Gastroesophageal sphincter (tissue), 4 donors: Measurements from ENCODE around the gene NR2C2. TPM values are rescaled to one million over a fixed set of nuclear protein-coding genes. Genes with fewer than 3 reads are reported as not detected.

Source experiments
- ATAC-seq: fragments of 150-250 bp; one replicate; pipeline ENCODE4 v1.9.1; 2016; ENCODE audit warnings: mild to moderate bottlenecking, moderate library complexity
- H3K27ac ChIP-seq, 4 donors: fragments of 200-600 bp; sonication (generic) in 3 of 4; 1 replicate in 3 of 4; 2 replicates in 1 of 4; pipeline ENCODE4 v1.5.1; 2016 to 2019
- H3K27me3 ChIP-seq: fragments of 200-600 bp; sonication (generic); one replicate; pipeline ENCODE4 v1.5.1; 2019
- H3K36me3 ChIP-seq, 2 donors: fragments of 200-600 bp; sonication (generic); one replicate each; pipeline ENCODE4 v1.5.1; 2019; ENCODE audit warnings: control low read depth in 1 of 2
- H3K4me1 ChIP-seq, 3 donors: fragments of 200-600 bp; sonication (generic); 1 replicate in 2 of 3; 2 replicates in 1 of 3; pipeline ENCODE4 v1.5.1; 2016 to 2019; ENCODE audit warnings: control low read depth in 2 of 3
- H3K4me3 ChIP-seq, 2 donors: fragments of 200-600 bp; sonication (generic); one replicate each; pipeline ENCODE4 v1.5.1; 2019; ENCODE audit warnings: mild to moderate bottlenecking in 1 of 2, moderate library complexity in 1 of 2
- H3K9me3 ChIP-seq, 3 donors: fragments of 200-600 bp; sonication (generic); one replicate each; pipeline ENCODE4 v1.5.1; 2017 to 2019; ENCODE audit warnings: control low read depth in 2 of 3
- EP300 ChIP-seq: sonication (generic); formaldehyde crosslinking; IDR thresholded peaks from one replicate; pipeline ENCODE4 v1.6.1; 2017; ENCODE audit warnings: antibody characterized with exemption, mild to moderate bottlenecking
- POLR2A ChIP-seq, 2 donors: fragments of 450-650 bp; IDR thresholded peaks; one replicate each; pipeline ENCODE4 v1.6.1; 2017; ENCODE audit warnings: antibody characterized with exemption in 2 of 2, mild to moderate bottlenecking in 2 of 2, moderate library complexity in 1 of 2
- POLR2AphosphoS5 ChIP-seq: sonication (generic); formaldehyde crosslinking; IDR thresholded peaks from one replicate; pipeline ENCODE4 v1.6.1; 2017; ENCODE audit warnings: antibody characterized with exemption
- WGBS, 2 donors: methylation state at CpG; one replicate each; pipeline ENCODE4 v1.1.5; 2018; ENCODE audit warnings: low coverage in 1 of 2; 5-methylcytosine and 5-hydroxymethylcytosine counted together
- total RNA-seq, 4 donors: library from RNA; depleted of rRNA; stranded (reverse); fragments of >200 nt; gene quantifications; one replicate each; pipeline ENCODE4 v1.1.0, GENCODE V29; 2016
- TF ChIP-seq, protein P1 (sequence below), 4 experiments: fragments of 200-600 bp in 2 of 4; fragments of 450-650 bp in 2 of 4; sonication (generic) in 1 of 4; IDR thresholded peaks; one replicate each; pipeline ENCODE4 v1.5.1; 2017 to 2019; ENCODE audit warnings: antibody characterized with exemption in 4 of 4, mild to moderate bottlenecking in 2 of 4, moderate library complexity in 2 of 4

The NR2C2 gene
- total RNA-seq, 4 donors from 2014 or later, result 35.8 to 56.2 (median 40.7) TPM

DNA sequence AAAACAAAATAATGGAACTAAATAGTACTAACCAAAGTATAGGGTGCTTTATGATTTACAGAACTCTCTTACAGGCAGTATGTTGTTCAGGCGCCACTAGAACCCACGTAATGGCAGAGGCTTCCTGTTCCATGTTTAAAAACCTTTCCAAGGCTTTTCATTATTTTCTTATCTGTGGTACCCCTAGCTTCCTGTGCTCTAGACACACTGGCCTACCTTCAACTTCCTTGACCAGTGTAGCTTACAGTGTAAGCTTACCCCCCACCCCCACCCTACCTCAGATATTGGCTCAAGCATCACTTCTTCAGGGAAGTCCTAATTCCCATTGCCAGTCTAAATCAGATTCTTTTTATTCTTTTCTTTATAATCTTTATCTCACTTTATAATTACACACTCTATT, 2.9 kb downstream of the NR2C2 start:
- TF ChIP-seq POLR2AphosphoS5 (no peak), EP300 (no peak), POLR2A (IDR thresholded peaks at IDR 0.05) (no peak)
- TF ChIP-seq, protein P1, sequence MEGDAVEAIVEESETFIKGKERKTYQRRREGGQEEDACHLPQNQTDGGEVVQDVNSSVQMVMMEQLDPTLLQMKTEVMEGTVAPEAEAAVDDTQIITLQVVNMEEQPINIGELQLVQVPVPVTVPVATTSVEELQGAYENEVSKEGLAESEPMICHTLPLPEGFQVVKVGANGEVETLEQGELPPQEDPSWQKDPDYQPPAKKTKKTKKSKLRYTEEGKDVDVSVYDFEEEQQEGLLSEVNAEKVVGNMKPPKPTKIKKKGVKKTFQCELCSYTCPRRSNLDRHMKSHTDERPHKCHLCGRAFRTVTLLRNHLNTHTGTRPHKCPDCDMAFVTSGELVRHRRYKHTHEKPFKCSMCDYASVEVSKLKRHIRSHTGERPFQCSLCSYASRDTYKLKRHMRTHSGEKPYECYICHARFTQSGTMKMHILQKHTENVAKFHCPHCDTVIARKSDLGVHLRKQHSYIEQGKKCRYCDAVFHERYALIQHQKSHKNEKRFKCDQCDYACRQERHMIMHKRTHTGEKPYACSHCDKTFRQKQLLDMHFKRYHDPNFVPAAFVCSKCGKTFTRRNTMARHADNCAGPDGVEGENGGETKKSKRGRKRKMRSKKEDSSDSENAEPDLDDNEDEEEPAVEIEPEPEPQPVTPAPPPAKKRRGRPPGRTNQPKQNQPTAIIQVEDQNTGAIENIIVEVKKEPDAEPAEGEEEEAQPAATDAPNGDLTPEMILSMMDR (IDR thresholded peaks at IDR 0.05), result no peak
- peak overlapping the region in 1 of 4 donors; percentile 100 for H3K27ac ChIP-seq
- no peak for ATAC-seq

DNA sequence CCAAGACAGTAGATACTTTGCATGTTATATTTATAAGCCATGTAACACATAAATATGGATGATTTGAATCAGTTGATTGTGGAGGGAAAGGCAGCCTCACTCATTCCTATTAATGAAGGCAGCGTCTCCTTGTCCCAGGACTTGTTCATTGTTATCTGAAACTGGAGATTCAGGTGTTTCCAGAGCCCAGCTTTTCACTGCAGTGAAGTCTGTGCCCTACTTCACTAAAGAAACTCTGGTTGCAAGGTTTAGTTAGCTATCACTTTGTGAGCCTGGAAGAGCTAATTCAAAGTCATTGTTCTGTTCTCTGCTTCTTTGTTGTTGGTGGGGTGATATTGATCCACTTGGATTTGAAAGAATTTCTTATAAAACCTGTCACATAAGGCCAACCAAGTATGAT, 9.8 kb downstream of the NR2C2 start:
- Histone ChIP-seq H3K4me3 (no peak overlapping the region), H3K9me3 (no peaks in the 10 kb centered on the region), H3K27ac (no peak overlapping the region), H3K27me3 (no peaks in the 10 kb centered on the region), H3K36me3 (no peaks in the 10 kb centered on the region), H3K4me1 (peaks cover 0 to 47% (median 6%) of the 10 kb centered on the region in 3 donors)
- WGBS, 2 donors, result 86 to 100% methylated on average over 1 of the region's 1 CpG
- TF ChIP-seq POLR2A (IDR thresholded peaks at IDR 0.05) (no peak), POLR2AphosphoS5 (no peak), EP300 (no peak)
- TF ChIP-seq, protein P1 (IDR thresholded peaks at IDR 0.05), result no peak
- no peak for ATAC-seq

More for the DNA sequence above, 2.9 kb downstream of the NR2C2 start:
- WGBS, 2 donors, result 56 to 91% methylated on average over 2 of the region's 2 CpGs
- H3K27me3 ChIP-seq, result no peaks in the 10 kb centered on the region
- H3K9me3 ChIP-seq, result no peaks in the 10 kb centered on the region
- peaks cover 7 to 50% (median 13%) of the 10 kb centered on the region in 3 donors for H3K4me1 ChIP-seq
- no peak overlapping the region for H3K4me3 ChIP-seq
- H3K36me3 ChIP-seq, result peaks cover 0 to 5% of the 10 kb centered on the region in 2 donors

DNA sequence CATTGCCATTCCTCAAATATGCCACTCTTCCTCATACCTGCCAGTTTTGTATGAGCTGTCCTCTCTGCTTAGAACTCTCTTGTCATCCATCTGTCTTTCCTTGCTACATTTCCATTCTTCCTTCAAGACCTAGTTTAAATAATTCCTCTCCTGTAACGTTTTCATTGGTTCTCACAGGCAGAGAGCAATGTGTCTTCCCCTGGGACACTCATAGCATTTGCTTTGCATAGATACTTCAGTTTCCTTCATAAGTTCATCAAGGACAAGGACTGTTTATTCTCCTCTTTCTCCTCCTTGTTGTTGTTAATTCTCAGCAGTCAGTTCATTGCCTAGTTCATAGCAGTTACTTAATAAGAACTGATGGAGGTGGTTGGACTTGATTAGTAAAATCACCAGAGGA, 10.5 kb downstream of the NR2C2 start:
- no peak for ATAC-seq
- WGBS, 2 donors, result 0 to 5% methylated on average over 1 of the region's 1 CpG
- Histone ChIP-seq H3K27me3 (no peaks in the 10 kb centered on the region), H3K4me1 (peaks cover 0 to 40% (median 6%) of the 10 kb centered on the region in 3 donors), H3K27ac (no peak overlapping the region), H3K36me3 (peaks cover 0 to 2% of the 10 kb centered on the region in 2 donors), H3K4me3 (no peak overlapping the region), H3K9me3 (no peaks in the 10 kb centered on the region)
- TF ChIP-seq, protein P1 (IDR thresholded peaks at IDR 0.05), result no peak
- TF ChIP-seq EP300 (no peak), POLR2AphosphoS5 (no peak)

DNA sequence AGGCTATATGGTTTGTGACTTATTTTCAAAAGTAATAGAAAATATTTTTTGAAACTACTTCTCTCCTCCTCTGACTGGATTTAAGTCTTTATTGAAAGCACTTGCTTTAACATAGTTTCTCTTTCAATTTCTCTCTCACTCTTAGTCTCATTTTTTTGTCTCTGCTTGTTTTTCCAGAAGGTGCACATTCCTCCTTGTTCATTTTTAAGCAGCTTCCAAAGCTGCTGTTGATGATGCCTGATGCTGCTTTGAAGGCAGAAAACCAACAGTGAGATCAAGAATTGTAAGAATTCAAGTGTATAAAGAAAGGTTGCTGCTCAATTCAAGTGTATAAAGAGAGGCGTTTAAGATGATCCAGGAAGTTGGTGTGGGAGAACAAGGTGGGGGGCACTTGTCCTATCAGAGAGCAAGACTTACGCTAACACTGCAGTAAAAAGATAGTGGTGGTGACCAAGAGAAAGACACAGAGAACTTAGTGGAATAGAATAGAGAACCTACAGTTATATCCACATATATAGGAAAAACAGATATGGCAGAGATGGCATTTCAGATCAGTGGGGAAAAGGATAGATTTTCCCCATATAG, 12.1 kb downstream of the NR2C2 start:
- H3K36me3 ChIP-seq, result peaks cover 0 to 7% of the 10 kb centered on the region in 2 donors
- TF ChIP-seq POLR2AphosphoS5 (no peak), POLR2A (IDR thresholded peaks at IDR 0.05) (no peak), EP300 (no peak)
- TF ChIP-seq, protein P1 (IDR thresholded peaks at IDR 0.05), result no peak
- WGBS, 2 donors, result 48 to 67% methylated on average over 1 to 2 of the region's 2 CpGs
- no peak overlapping the region for H3K4me3 ChIP-seq
- ATAC-seq, result no peak
- no peaks in the 10 kb centered on the region for H3K27me3 ChIP-seq
- no peaks in the 10 kb centered on the region for H3K9me3 ChIP-seq
- H3K4me1 ChIP-seq, result peaks cover 0 to 39% (median 6%) of the 10 kb centered on the region in 3 donors
- no peak overlapping the region for H3K27ac ChIP-seq

DNA sequence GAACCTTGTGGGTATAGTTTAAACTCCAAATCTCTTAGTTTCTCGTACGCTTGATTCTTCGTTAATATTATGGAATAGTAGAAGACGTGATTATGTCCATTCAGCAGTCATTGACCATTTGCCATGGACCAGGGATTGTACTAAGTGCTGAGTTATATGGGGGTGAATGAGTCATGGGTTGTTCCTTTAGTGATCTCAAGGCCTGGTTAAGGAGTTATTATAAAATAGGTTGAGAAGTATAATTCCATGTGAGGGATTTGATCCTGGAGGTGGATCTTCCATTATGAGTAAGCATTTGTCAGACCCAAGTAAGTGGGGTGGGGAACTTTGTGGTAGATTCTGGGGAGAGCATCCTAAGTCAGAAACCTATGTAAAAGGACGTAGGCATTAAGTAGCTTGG, 15.4 kb downstream of the NR2C2 start:
- Histone ChIP-seq H3K9me3 (no peaks in the 10 kb centered on the region), H3K4me3 (no peak overlapping the region), H3K27me3 (no peaks in the 10 kb centered on the region), H3K4me1 (peaks cover 0 to 23% (median 6%) of the 10 kb centered on the region in 3 donors), H3K27ac (no peak overlapping the region), H3K36me3 (peaks cover 0 to 21% of the 10 kb centered on the region in 2 donors)
- TF ChIP-seq POLR2A (IDR thresholded peaks at IDR 0.05), result no peak
- TF ChIP-seq POLR2AphosphoS5, result no peak
- TF ChIP-seq, protein P1 (IDR thresholded peaks at IDR 0.05), result no peak
- TF ChIP-seq EP300, result no peak
- ATAC-seq, result no peak
- 93 to 98% methylated on average over 5 of the region's 5 CpGs for WGBS, 2 donors
